Heart right ventricle (tissue), 16 donors: ENCODE data around the gene GRIP2. TPM values are rescaled to one million over a fixed set of nuclear protein-coding genes. Genes with fewer than 3 reads are reported as not detected.
A peak's percentile ranks its signal among the peaks of the same experiment; 100 is the strongest.

Experiments
- ATAC-seq, 8 donors: fragments of 200-7000 bp; cut with Tn5 transposase; one replicate each; pipeline ENCODE4 v1.9.1; 2020; ENCODE audit warnings: mild to moderate bottlenecking in 8 of 8, moderate library complexity in 8 of 8, moderate number of reproducible peaks in 1 of 8
- DNase-seq, 2 donors: peaks; one replicate each; pipeline ENCODE4 v3.0.0-alpha.2; 2020
- H3K27ac ChIP-seq, 10 donors: fragments of 200-600 bp; sonication (generic) in 2 of 10; one replicate each; pipeline versions ENCODE4 v1.5.0 to v1.8.0; 2020 to 2022; ENCODE audit warnings: mild to moderate bottlenecking in 3 of 10
- H3K27me3 ChIP-seq, 7 donors: fragments of 200-600 bp; one replicate each; pipeline ENCODE4 v1.8.0; 2021 to 2022; ENCODE audit warnings: mild to moderate bottlenecking in 2 of 7
- H3K36me3 ChIP-seq, 9 donors: fragments of 200-600 bp; sonication (generic) in 1 of 9; one replicate each; pipeline versions ENCODE4 v1.5.0 to v1.8.0; 2020 to 2022; ENCODE audit warnings: mild to moderate bottlenecking in 2 of 9
- H3K4me1 ChIP-seq, 9 donors: fragments of 200-600 bp; sonication (generic) in 1 of 9; one replicate each; pipeline versions ENCODE4 v1.5.0 to v1.8.0; 2020 to 2022; ENCODE audit warnings: mild to moderate bottlenecking in 4 of 9
- H3K4me3 ChIP-seq, 10 donors: fragments of 200-600 bp; sonication (generic) in 2 of 10; one replicate each; pipeline versions ENCODE4 v1.5.0 to v1.8.0; 2020 to 2022; ENCODE audit warnings: mild to moderate bottlenecking in 7 of 10, moderate library complexity in 2 of 10
- H3K9me3 ChIP-seq, 11 donors: fragments of 200-600 bp in 10 of 11; sonication (generic) in 2 of 11; one replicate each; pipeline versions ENCODE4 v1.5.0 to v1.8.0; 2013 to 2022; ENCODE audit warnings: mild to moderate bottlenecking in 2 of 11, control low read depth in 1 of 11, moderate library complexity in 1 of 11
- WGBS, 2 donors: extraction: QIAGEN DNeasy Blood & Tissue Kit; methylation state at CpG; one replicate each; pipeline ENCODE4 v1.1.7; 2013; ENCODE audit warnings: inconsistent platforms in 1 of 2; 5-methylcytosine and 5-hydroxymethylcytosine counted together
- intact Hi-C, 10 donors: fragments of 100-400 bp; cut with DNase I; formaldehyde crosslinking; loops; one replicate each; pipeline versions ENCODE4 v1.11.1 to v1.14.2; 2022
- polyA plus RNA-seq, 2 donors: library from polyadenylated mRNA; stranded (reverse); fragments of 200-250 nt; gene quantifications; one replicate each; pipeline ENCODE4 v1.2.3, GENCODE V29; 2013
- total RNA-seq, 10 donors: library from RNA; stranded (reverse); fragmentation: NEBNext Ultra II Directional in 3 of 10; extraction: Animal tissue kit (Norgen Biotek cat#: 25700) in 3 of 10; gene quantifications; one replicate each; pipeline versions ENCODE4 v1.2.1 to v1.2.4, GENCODE V29; 2021 to 2023
- TF ChIP-seq, protein P1 (sequence below), 9 donors: fragments of 200-600 bp; sonication (generic) in 2 of 9; IDR thresholded peaks; one replicate each; pipeline versions ENCODE4 v1.5.0 to v1.8.0; 2021 to 2022; ENCODE audit warnings: antibody characterized with exemption in 9 of 9, mild to moderate bottlenecking in 5 of 9, moderate library complexity in 1 of 9
- donor health status: Arrhythmogenic right ventricular cardiomyopathy.
- donor health status: ischemic (EF 13 %, LVEDD 7.1; RV severe dilation, severe dysfunction).
- donor health status: healthy with polysubstance abuse.
- donor health status: DM: no; HTN: yes; CAD: no.
- donor health status: DM: no; HTN: no; CAD: no.
- donor health status: ischemic (EF 25% LVEDD 6.9; RV normal size, moderate dysfunction).
- donor health status: ischemic (EF 25% LVEDD 5.7; RV mildly dilated, moderate dysfunction).
- donor health status: healthy.
- donor health status: DM: yes; HTN: yes; CAD: no.
- donor health status: Ischemic cardiomyopathy.
- donor health status: ischemic (EF 35%, LVEDD 5.7; RV mildly dilated, moderate dysfunction).
- donor health status: nonischemic (EF 11% LVEDD 7.7; RV severe dilation, severe dysfunction).
- donor health status: DM: yes; HTN: yes; CAD: no.
- donor health status: PGD.
- donor health status: ischemic (EF 29% LVEDD 5.4; RV normal size, mild dysfunction).
- donor health status: nonischemic (EF 23%, LVEDD 6.1; RV moderate dilation, normal function).

GRIP2 gene
- total and polyA plus RNA-seq, 12 donors, result 7.4 to 70.1 (median 39.4) TPM

DNA sequence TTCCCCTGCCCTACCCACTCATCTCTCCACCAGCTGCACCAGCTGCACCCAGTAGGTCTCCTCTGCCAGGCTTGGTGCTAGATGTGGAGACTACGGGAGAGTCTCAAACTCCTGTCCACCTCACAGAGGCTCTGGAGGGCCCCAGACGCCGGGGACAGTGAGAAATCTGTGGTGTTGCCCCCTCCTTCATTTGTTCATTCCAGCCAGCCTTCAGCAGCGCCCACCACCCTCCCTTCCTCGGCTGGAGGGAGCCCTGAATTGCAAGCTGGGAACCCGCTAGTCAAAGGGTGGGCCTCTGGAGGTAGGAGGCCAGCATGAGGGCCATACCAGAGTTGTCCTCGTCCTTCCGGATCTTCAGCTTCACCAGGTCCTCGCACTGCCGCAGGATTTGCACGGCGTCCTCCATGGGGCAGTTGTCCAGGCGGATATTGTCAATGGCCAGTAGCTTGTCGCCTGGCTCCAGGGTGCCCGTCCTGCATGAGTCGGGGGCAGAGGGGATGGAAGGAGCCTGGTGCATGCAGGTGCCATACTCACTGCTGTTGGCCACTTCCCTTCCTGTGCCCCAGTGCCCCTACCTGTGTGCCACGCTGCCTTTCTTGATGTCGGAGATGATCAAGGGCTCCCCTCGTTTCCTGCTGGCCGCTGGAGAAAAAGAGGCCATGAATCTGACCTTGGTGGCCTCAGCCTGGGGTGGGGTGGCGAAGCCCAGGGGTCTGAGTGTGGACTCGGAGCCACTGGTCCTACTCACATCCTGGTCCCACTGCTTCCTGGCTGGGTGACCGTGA lies 29.1 kb downstream of the GRIP2 start:
- no peak overlapping the region for H3K4me3 ChIP-seq
- intact Hi-C loops, result loop anchor here in 1 of 10 donors (5.0 kb wide), 1 partner anchor 36 kb away; no protein-coding TSS in a partner anchor
- H3K4me1 ChIP-seq, result peaks cover 0 to 19% (median 3%) of the 10 kb centered on the region in 9 donors
- no peak for DNase-seq
- H3K9me3 ChIP-seq, result no peaks in the 10 kb centered on the region
- TF ChIP-seq, protein P1, sequence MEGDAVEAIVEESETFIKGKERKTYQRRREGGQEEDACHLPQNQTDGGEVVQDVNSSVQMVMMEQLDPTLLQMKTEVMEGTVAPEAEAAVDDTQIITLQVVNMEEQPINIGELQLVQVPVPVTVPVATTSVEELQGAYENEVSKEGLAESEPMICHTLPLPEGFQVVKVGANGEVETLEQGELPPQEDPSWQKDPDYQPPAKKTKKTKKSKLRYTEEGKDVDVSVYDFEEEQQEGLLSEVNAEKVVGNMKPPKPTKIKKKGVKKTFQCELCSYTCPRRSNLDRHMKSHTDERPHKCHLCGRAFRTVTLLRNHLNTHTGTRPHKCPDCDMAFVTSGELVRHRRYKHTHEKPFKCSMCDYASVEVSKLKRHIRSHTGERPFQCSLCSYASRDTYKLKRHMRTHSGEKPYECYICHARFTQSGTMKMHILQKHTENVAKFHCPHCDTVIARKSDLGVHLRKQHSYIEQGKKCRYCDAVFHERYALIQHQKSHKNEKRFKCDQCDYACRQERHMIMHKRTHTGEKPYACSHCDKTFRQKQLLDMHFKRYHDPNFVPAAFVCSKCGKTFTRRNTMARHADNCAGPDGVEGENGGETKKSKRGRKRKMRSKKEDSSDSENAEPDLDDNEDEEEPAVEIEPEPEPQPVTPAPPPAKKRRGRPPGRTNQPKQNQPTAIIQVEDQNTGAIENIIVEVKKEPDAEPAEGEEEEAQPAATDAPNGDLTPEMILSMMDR (IDR thresholded peaks at IDR 0.05), result no peak
- 87 to 88% methylated on average over 23 of the region's 23 CpGs for WGBS, 2 donors
- ATAC-seq, result no peak
- H3K36me3 ChIP-seq, result peaks cover 0 to 50% (median 2%) of the 10 kb centered on the region in 9 donors
- H3K27ac ChIP-seq, result no peak overlapping the region
- no peaks in the 10 kb centered on the region for H3K27me3 ChIP-seq

DNA sequence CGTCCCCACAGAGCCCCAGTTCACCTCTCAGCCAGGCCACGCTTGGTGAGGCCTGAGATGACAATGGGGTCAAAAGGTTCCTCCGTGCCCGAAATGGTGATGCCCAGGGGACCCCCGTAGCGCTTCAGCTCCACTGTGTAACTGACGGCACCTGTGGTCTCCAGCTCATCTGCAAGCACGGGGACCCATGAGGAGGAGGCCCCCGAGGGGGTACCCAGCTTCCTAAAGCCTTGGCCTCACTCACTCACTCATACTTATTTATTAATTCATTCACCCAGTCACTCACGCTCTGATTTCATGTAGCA lies 30.4 kb downstream of the GRIP2 start:
- H3K9me3 ChIP-seq, result no peaks in the 10 kb centered on the region
- no peaks in the 10 kb centered on the region for H3K27me3 ChIP-seq
- peaks cover 0 to 19% (median 3%) of the 10 kb centered on the region in 9 donors for H3K4me1 ChIP-seq
- intact Hi-C loops, result loop anchor here (1.0 to 10.0 kb wide), 6 partner anchors 38 to 275 kb away; no protein-coding TSS in a partner anchor
- ATAC-seq, result peak in 1 of 8 donors; percentile 1
- no peak overlapping the region for H3K4me3 ChIP-seq
- TF ChIP-seq, protein P1 (IDR thresholded peaks at IDR 0.05), result no peak
- 91 to 95% methylated on average over 10 of the region's 10 CpGs for WGBS, 2 donors
- peaks cover 0 to 48% (median 2%) of the 10 kb centered on the region in 9 donors for H3K36me3 ChIP-seq
- H3K27ac ChIP-seq, result peak overlapping the region in 2 of 10 donors; percentile 1 to 32
- no peak for DNase-seq

DNA sequence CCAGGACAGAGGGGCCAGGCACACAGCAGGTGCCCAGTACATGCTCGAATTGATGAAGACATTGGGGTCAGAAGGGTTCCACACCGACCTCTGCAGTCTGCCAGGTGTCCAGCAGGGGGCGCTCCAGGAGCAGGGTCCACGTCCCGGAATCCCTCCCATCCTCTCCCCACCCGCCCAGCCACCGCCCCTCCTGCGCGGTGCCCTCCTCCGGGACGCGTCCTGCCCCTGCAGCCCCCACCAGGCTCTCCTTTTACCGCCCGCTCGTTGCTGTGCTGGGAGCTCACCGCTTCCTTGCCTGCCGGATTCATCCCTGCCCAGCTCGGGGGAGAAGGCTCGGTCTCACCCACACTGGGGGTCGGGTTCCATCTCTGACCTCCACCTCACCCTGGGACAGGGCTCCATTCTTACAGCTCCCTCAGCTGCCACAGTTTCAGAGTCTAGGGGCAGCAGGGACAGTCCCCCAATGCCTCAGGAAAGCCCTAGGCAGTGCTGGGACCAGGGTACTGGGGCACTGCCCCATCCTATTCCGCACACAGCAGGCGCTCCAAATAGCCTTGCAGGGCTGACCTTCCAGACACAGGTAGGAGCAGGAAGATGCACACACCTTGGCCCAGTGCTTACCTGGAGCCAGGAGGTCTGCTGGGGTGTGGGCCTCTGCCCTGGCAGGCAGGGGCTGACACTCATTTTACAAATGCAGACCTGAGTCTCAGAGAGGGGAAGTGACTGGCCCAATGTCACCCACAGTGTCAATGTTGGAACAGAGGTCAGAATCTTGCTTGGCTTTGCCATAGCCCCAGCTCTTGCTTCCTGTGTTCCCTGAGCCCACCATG lies 31.0 kb downstream of the GRIP2 start:
- Histone ChIP-seq H3K4me1 (peaks cover 0 to 19% (median 3%) of the 10 kb centered on the region in 9 donors), H3K4me3 (no peak overlapping the region), H3K9me3 (no peaks in the 10 kb centered on the region), H3K36me3 (peaks cover 0 to 50% (median 0%) of the 10 kb centered on the region in 9 donors), H3K27me3 (no peaks in the 10 kb centered on the region), H3K27ac (peak overlapping the region in 5 of 10 donors; percentile 1 to 61 (median 32))
- TF ChIP-seq, protein P1 (IDR thresholded peaks at IDR 0.05), result peak; percentile 94 to 99 (median 97)
- DNase-seq (peak; percentile 69 to 81), ATAC-seq (peak; percentile 52 to 84 (median 68))
- WGBS, 2 donors, result 21 to 22% methylated on average over 22 of the region's 22 CpGs
- intact Hi-C loops, result loop anchor here in 9 of 10 donors (1.0 to 10.0 kb wide), 5 partner anchors 39 to 276 kb away; no protein-coding TSS in a partner anchor

DNA sequence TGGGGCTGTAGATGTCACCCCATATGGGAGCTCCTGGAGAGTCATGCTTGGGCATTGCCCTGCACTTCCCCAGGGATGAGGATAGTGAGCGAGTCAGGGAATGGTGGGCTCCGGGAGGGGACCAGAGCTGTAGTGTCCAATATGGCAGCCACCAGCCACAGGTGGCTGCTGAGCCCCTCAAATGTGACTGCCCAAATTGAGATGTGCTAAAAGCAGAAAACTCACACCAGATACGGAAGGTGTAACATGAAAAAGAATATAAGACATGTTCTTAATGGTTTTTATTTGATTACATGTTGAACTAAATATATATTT lies 31.7 kb downstream of the GRIP2 start:
- Histone ChIP-seq H3K27me3 (no peaks in the 10 kb centered on the region), H3K4me3 (no peak overlapping the region), H3K9me3 (peaks cover 0 to under 1% (median 0%) of the 10 kb centered on the region in 11 donors), H3K36me3 (peaks cover 0 to 50% (median 0%) of the 10 kb centered on the region in 9 donors), H3K4me1 (peaks cover 0 to 19% (median 3%) of the 10 kb centered on the region in 9 donors), H3K27ac (no peak overlapping the region)
- intact Hi-C loops, result loop anchor here in 5 of 10 donors (2.0 to 10.0 kb wide), 3 partner anchors 40 to 276 kb away; no protein-coding TSS in a partner anchor
- TF ChIP-seq, protein P1 (IDR thresholded peaks at IDR 0.05), result no peak
- ATAC-seq (peak in 1 of 8 donors; percentile 3), DNase-seq (no peak)
- WGBS, 2 donors, result 49% methylated on average over 3 of the region's 3 CpGs
